Mesendoderm (in vitro differentiated cells): ENCODE data around the gene ZNF763. TPM values are rescaled to one million over a fixed set of nuclear protein-coding genes. Genes with fewer than 3 reads are reported as not detected.

ENCODE experiments used
- DNase-seq: peaks from one replicate; pipeline ENCODE4 v3.0.0; 2013
- H2AK5ac ChIP-seq: 2 replicates; pipeline ENCODE4 v1.6.1; 2013; ENCODE audit warnings: low read length, inconsistent platforms
- H2BK120ac ChIP-seq: 2 replicates; pipeline ENCODE4 v1.6.1; 2013; ENCODE audit warnings: low read depth, mild to moderate bottlenecking, low read length, moderate library complexity, mixed read lengths
- H2BK15ac ChIP-seq: replicated peaks from 2 replicates; pipeline ENCODE4 v1.6.1; 2013; ENCODE audit warnings: low read depth, mild to moderate bottlenecking, moderate library complexity
- H2BK5ac ChIP-seq: 2 replicates; pipeline ENCODE4 v1.6.1; 2013; ENCODE audit warnings: low read length, inconsistent platforms
- H3K18ac ChIP-seq: 2 replicates; pipeline ENCODE4 v1.6.1; 2013; ENCODE audit warnings: mild to moderate bottlenecking, low read length, mixed read lengths
- H3K23ac ChIP-seq: one replicate; pipeline ENCODE4 v1.6.1; 2013; ENCODE audit warnings: low read length
- H3K27ac ChIP-seq: 2 replicates; pipeline ENCODE4 v1.5.1; 2013; ENCODE audit warnings: low read depth, mild to moderate bottlenecking, inconsistent platforms, low read length, moderate library complexity
- H3K27me3 ChIP-seq: 2 replicates; pipeline ENCODE4 v1.6.1; 2013; ENCODE audit warnings: low read length, control low read depth, mild to moderate bottlenecking, inconsistent platforms; ENCODE audit not compliant: insufficient read depth, poor library complexity
- H3K36me3 ChIP-seq: 2 replicates; pipeline ENCODE4 v1.6.1; 2013; ENCODE audit warnings: low read length, inconsistent platforms; ENCODE audit not compliant: control insufficient read depth, insufficient read depth
- H3K4ac ChIP-seq: one replicate; pipeline ENCODE4 v1.6.1; 2013; ENCODE audit warnings: low read depth, mild to moderate bottlenecking, low read length, moderate library complexity
- H3K4me1 ChIP-seq: 2 replicates; pipeline ENCODE4 v1.6.1; 2013; ENCODE audit warnings: low read depth, low read length, inconsistent platforms; ENCODE audit not compliant: control insufficient read depth
- H3K4me2 ChIP-seq: 2 replicates; pipeline ENCODE4 v1.6.1; 2013; ENCODE audit warnings: low read length
- H3K4me3 ChIP-seq: 2 replicates; pipeline ENCODE4 v1.5.1; 2013; ENCODE audit warnings: mild to moderate bottlenecking, low read length
- H3K56ac ChIP-seq: one replicate; pipeline ENCODE4 v1.6.1; 2013; ENCODE audit warnings: low read length
- H3K79me1 ChIP-seq: 2 replicates; pipeline ENCODE4 v1.6.1; 2013; ENCODE audit warnings: low read length, inconsistent platforms
- H3K79me2 ChIP-seq: 2 replicates; pipeline ENCODE4 v1.6.1; 2013; ENCODE audit warnings: mild to moderate bottlenecking, low read length; ENCODE audit not compliant: control insufficient read depth, insufficient read depth
- H3K9ac ChIP-seq: 2 replicates; pipeline ENCODE4 v1.6.1; 2013; ENCODE audit warnings: low read length, inconsistent platforms
- H4K5ac ChIP-seq: one replicate; pipeline ENCODE4 v1.6.1; 2013; ENCODE audit warnings: low read length
- H4K8ac ChIP-seq: one replicate; pipeline ENCODE4 v1.6.1; 2013; ENCODE audit warnings: low read depth, mild to moderate bottlenecking, control low read depth, low read length, moderate library complexity
- WGBS: extraction: QIAGEN DNeasy Blood & Tissue Kit; methylation state at CpG from one replicate; pipeline ENCODE4 v1.1.7; 2013; ENCODE audit warnings: low lambda C conversion rate, missing lambda C conversion rate; ENCODE audit not compliant: insufficient coverage; ENCODE audit errors: extremely low coverage; 5-methylcytosine and 5-hydroxymethylcytosine counted together
- small RNA-seq: library from polyadenylated mRNA; stranded (forward); fragments of <200 nt; extraction: miRNeasy Mini kit (QIAGEN cat#:217004); gene quantifications from one replicate; pipeline ENCODE3, GENCODE V24; 2013; ENCODE audit not compliant: insufficient read depth

Gene ZNF763

DNA sequence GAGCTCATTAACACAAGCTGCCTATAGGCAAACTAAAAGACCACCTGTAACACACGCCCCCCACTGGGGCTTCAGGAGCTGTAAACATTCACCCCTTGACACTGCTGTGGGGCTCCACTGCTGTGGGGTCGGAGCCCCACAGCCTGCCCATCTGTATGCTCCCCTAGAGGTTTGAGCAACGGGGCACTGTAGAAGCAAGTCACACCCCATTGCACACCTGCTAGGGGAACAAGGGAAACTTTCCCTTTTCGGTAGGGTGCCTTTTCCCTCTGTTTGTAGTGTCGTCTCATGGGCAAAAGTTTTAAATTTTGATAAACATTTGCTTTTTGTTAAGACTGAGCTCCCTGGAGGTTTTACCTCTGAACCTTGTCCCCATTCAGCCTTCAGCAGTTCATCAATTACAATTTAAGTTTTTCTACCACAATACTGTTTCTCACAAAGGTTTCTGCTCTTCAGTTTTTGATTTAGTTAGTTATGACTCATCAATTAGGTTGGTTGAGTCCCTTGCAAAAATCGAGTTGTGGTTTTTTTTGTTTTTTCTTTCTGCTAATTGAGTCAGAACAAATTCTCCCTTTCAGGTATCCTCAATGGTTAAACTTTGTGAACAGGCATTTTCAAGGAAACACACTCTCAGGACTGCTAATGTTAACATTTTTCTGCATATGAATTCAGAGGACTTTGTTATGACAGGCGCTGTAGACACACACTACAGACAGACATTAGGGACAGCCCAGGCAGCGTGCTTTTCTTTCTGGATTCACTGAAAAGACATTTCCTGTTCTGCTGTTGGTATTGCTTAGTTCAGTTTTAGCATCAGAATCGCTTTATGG lies 35.5 kb downstream of the ZNF763 start:
- Histone ChIP-seq H3K23ac (no peak overlapping the region), H2BK15ac (no peak overlapping the region), H4K5ac (no peak overlapping the region), H4K8ac (no peak overlapping the region), H3K79me1 (peaks cover 2% of the 10 kb centered on the region), H3K79me2 (peaks cover 11% of the 10 kb centered on the region), H3K36me3 (no peaks in the 10 kb centered on the region), H3K9ac (no peak overlapping the region), H3K4ac (no peak overlapping the region), H2BK120ac (no peak overlapping the region), H3K27ac (no peak overlapping the region), H3K18ac (no peak overlapping the region), H3K4me2 (no peak overlapping the region), H3K56ac (no peak overlapping the region), H2BK5ac (no peak overlapping the region), H3K4me1 (no peaks in the 10 kb centered on the region), H3K27me3 (no peaks in the 10 kb centered on the region), H3K4me3 (no peak overlapping the region), H2AK5ac (no peak overlapping the region)
- no peak for DNase-seq
- WGBS = no CpG with 5 or more reads among the region's 9 CpGs

DNA sequence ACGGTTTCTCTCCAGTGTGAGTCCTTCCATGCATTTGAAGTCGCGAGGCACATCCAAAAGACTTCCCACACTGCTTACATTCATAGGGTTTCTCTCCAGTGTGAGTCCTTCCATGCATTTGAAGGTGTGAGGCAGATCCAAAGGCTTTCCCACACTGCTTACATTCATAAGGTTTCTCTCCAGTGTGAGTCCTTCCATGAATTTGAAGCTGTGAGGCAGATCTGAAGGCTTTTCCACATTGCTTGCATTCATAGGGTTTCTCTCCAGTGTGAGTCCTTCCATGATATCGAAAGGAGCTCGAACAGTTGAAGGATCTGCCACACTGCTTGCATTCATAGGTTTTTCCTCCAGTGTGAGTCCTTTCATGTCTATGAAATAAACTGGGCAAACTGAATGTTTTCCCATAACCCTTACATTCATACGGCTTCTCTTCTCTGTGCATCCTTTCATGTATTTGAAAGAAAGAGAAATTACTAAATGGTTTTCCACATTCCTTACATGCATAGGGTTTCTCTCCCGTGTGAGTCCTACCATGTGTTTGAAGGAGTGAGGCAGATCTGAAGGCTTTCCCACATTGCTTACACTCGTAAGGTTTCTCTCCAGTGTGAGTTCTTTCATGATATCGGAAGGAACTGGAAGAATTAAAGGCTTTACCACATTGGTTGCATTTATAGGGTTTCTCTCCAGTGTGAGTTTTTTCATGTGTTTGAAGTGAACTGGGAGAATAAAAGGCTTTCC lies 50.3 kb downstream of the ZNF763 start:
- Histone ChIP-seq H3K79me2 (no peaks in the 10 kb centered on the region), H3K27ac (no peak overlapping the region), H4K5ac (no peak overlapping the region), H3K4ac (no peak overlapping the region), H3K9ac (no peak overlapping the region), H3K23ac (no peak overlapping the region), H3K27me3 (no peaks in the 10 kb centered on the region), H3K4me2 (no peak overlapping the region), H2BK5ac (no peak overlapping the region), H2AK5ac (no peak overlapping the region), H3K36me3 (peaks cover 13% of the 10 kb centered on the region), H3K18ac (no peak overlapping the region), H4K8ac (no peak overlapping the region), H2BK15ac (no peak overlapping the region), H3K79me1 (no peaks in the 10 kb centered on the region), H2BK120ac (no peak overlapping the region), H3K4me3 (peak overlapping the region; percentile 9), H3K4me1 (no peaks in the 10 kb centered on the region), H3K56ac (no peak overlapping the region)
- peak; percentile 11 for DNase-seq
- WGBS = no CpG with 5 or more reads among the region's 9 CpGs

DNA sequence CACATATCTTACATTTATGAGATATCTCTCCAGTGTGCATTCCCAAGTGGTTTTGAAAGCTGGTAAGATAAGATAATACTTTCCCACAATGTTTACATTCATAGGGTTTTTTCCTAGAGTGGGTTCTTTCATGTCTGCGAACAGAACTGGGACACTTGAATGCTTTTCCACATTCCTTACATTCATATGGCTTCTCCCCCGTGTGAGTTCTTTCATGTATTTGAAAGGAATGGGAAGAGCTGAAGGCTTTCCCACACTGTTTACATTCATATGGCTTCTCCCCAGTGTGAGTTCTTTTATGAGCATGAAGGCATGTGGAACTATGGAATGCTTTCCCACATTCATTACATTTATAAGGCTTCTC lies 50.9 kb downstream of the ZNF763 start:
- no peaks in the 10 kb centered on the region for H3K79me2 ChIP-seq
- no peak overlapping the region for H3K27ac ChIP-seq
- H3K4me2 ChIP-seq = no peak overlapping the region
- H2AK5ac ChIP-seq = no peak overlapping the region
- no peak overlapping the region for H4K5ac ChIP-seq
- H3K56ac ChIP-seq = no peak overlapping the region
- peak; percentile 22 for DNase-seq
- no peak overlapping the region for H2BK5ac ChIP-seq
- no peak overlapping the region for H2BK120ac ChIP-seq
- WGBS = no CpG with 5 or more reads among the region's 2 CpGs
- no peak overlapping the region for H3K4me3 ChIP-seq
- no peak overlapping the region for H2BK15ac ChIP-seq
- no peak overlapping the region for H3K9ac ChIP-seq
- no peaks in the 10 kb centered on the region for H3K27me3 ChIP-seq
- no peak overlapping the region for H3K23ac ChIP-seq
- H3K36me3 ChIP-seq = peaks cover 13% of the 10 kb centered on the region
- no peaks in the 10 kb centered on the region for H3K4me1 ChIP-seq
- no peak overlapping the region for H4K8ac ChIP-seq
- no peak overlapping the region for H3K4ac ChIP-seq
- no peak overlapping the region for H3K18ac ChIP-seq
- H3K79me1 ChIP-seq = no peaks in the 10 kb centered on the region

Small RNAs within 50 kb of the gene (small RNA-seq; reads per million reads assigned to genes)
- gene RNA5SP464 (not detected), gene RNA5SP465 (not detected)
